Activated effector memory CD4-positive, alpha-beta T cell treated with anti-CD3 and anti-CD28 coated beads, Interleukin-2, amount 50 U/mL, for 16 hours (primary cell): Measurements from ENCODE around the gene PUSL1.
A peak's percentile ranks its signal among the peaks of the same experiment; 100 is the strongest.

Experiments used
- DNase-seq: peaks from one replicate; pipeline ENCODE4 v3.0.0-alpha.2; 2020

Gene PUSL1

GRCh38 chr1:1296070-1297061, 12.0 kb upstream of the PUSL1 start:
- no peak for DNase-seq

GRCh38 chr1:1297802-1298424, 10.5 kb upstream of the PUSL1 start:
- DNase-seq: no peak

DNA sequence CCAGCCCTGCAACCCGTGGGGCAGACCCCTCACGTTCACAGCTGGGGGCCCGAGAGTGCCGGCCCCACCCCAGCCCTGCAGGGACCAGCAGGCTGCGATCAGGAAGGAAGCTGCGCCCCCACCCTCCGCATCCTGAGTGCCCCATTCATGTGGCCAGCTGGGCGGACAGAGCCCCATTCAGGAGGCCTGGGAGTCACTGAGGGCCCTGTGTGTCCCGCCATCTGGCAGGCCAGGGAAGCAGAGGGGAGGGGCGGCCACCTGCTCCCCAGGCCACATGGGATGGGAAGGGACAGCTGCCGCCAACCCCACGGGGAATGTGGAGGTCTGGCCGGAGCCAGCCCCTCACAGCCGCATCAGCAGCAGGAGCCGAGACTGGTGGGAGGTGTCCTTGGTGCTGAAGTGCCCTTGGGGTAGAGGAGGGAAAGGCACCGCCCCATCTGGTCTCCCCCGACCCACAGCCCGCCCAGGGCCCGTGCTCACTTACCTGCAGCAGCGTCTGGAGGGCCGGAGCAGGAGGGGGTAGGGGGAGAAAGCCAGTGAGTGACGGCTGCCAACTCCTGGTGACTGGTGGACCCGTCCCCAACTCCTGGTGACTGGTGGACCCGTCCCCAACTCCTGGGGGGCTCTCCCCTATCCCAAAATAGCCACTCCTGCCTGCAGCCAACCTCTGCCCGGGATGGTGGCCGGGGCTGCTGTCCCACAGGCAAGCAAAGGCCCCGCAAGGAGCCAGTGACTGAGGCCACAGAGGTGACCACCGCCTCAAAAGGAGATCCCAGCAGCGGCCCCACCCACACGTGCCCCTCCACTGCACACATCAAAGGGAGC, 9.3 kb upstream of the PUSL1 start:
- DNase-seq: no peak

DNA sequence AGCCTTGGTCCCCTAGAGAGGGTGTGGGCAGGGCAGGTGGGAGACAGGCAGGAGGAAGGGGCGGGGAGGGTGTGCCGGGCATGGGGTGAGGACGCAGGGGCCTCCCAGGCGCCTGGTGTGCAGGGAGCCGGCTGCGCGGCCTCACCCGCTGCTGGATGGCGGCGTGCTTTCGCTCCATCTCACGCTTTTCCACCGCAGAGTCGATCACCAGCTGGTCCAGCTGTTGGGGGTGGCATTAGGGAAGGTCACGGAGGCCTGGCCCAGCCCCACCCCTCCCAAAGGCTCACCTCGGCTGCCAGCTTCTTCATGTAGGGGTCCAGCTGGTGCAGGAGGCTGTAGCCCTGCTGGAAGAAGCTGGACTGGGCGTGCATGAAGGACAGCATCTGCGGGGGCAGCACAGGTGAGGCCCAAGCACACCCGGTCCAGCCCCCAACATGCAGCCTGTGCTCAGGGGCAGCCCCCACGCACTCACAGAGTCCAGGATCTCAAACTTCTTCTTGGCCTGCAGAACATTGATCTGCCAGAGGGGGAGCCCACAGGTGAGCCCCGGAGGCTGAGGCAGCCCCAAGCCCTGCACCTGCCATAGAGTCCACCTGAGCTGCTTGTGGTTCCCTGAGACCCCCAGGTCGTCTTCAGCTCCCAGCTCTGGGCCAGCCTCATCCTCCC, 8.6 kb upstream of the PUSL1 start:
- DNase-seq: no peak

DNA sequence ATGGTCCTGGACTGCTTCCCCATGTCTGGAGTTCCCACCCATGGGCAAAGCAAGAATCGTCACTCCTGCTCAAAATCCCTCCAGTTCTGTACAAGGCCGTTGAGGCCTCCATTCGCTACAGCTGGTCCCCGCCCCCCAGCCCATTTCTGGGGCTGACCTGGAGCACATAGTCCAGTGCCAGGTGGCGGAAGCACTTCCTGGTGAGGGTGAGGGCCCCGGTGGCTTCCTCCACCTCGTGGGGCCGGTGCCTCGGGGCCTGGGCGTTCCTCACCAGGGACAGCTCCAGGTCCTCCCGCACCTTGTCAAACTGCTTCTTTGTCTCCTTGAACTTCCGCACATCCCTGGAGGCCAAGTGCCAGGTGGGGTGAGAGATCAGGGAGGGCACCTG, 8.1 kb upstream of the PUSL1 start:
- no peak for DNase-seq

DNA sequence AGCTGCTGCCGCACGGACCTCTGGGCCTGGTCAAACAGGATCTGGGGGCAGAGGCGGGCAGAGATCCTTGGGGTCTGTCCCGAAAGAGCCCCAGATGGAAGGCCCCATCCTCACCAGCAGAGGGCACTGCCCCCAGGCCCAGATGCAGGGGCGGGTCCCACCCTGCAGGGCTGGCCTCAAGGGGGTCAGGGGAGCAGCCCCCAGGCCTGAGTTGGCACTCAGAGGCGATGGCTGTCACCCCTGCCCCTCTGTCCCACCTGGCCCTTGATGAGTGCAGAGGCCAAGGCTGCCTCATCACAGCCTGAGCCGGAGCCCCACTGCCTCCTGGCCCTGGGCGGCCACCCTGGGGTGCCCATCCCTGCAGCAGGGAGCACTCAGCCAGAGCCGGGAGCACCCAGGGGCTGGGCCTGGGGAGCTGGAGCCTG, 6.4 kb upstream of the PUSL1 start:
- no peak for DNase-seq

DNA sequence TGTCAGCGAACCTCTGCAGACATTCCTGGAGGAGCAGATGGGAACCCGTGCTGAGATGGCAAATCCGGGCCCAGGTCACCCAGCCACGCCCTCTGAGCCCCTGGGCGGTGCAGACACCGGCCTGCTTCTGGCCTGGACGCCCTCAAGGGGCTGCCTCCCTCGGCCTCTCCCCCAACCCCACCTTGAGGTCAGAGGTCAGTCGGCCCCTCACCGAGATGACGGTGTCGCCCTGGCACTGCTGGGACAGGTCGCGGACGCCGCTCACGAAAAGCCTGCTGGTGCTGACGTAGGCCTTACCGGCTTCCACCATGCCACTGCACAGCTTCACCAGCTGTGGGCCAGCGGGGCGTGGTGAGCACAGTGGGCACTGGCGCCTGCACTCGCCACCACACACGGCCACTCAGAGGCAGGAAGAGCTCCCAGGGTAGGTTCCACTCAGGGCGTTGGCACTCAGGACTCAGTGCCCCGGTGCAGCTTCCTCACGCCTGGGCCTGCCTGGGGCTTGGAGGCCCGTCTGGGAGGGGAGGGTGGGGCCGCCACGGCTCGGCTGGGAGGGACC, 5.4 kb upstream of the PUSL1 start:
- DNase-seq: no peak

- no peak for DNase-seq
These were observed 4.7 kb upstream of the PUSL1 start for GRCh38 chr1:1303736-1304135.

GRCh38 chr1:1304331-1305299, 3.8 kb upstream of the PUSL1 start:
- no peak for DNase-seq

- peak; percentile 88 for DNase-seq
These were observed 2.9 kb upstream of the PUSL1 start for GRCh38 chr1:1305300-1306069.

DNA sequence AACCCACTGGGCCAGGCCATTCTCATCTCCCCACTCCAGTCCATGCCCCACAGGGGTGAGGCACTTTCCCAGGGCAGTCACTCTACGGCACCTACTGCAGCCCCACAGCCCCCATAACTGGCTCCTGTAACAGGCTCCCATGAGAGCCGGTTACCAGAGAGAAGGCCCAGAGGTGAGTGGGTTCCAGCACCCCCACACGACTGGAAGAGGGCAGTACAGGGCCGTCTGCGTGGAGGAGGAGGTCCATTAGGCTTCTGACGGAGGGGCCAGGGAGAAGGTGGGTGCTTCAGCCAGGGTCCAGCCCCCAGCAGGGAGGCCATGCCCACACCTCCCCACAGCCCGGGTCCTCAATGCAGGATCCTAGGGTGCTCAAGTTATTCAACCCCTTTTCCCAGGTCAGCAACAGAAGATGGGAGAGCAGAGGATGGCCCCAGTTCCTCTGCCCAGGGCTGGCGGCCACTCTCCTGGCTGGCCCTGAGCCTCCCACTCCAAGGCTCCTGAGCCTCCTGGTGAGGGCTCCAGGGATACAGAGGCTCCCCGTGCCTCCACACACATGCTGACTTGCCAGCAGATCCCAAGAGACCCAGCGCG, 2.2 kb upstream of the PUSL1 start:
- no peak for DNase-seq

- DNase-seq: no peak
These were observed 1.6 kb upstream of the PUSL1 start for GRCh38 chr1:1306661-1307260.

- DNase-seq: peak; percentile 75
These were observed 1.0 kb upstream of the PUSL1 start for GRCh38 chr1:1307261-1307922.

GRCh38 chr1:1308756-1309250, 406 bp downstream of the PUSL1 start:
- DNase-seq: no peak

GRCh38 chr1:1309251-1310108, 1.1 kb downstream of the PUSL1 start:
- no peak for DNase-seq

- no peak for DNase-seq
These were observed 1.6 kb downstream of the PUSL1 start for GRCh38 chr1:1310109-1310385.

- no peak for DNase-seq
These were observed 2.2 kb downstream of the PUSL1 start for GRCh38 chr1:1310476-1311053.
